Neural crest cell (in vitro differentiated cells): ENCODE results near the gene GRIA4. TPM values are rescaled to one million over a fixed set of nuclear protein-coding genes. Genes with fewer than 3 reads are reported as not detected.

Source experiments
- DNase-seq: peaks from one replicate; pipeline ENCODE4 v3.0.0; 2021; ENCODE audit warnings: low read depth, mixed read lengths, low spot score
- H3K27ac Mint-ChIP-seq: one replicate; pipeline ENCODE4 v1.8.0; 2021; ENCODE audit warnings: mild to moderate bottlenecking, mixed read lengths; ENCODE audit not compliant: unreplicated experiment
- H3K27me3 Mint-ChIP-seq: 2 replicates; pipeline ENCODE4 v1.8.0; 2021; ENCODE audit warnings: low read depth, mild to moderate bottlenecking, mixed read lengths
- H3K36me3 Mint-ChIP-seq: 2 replicates; pipeline ENCODE4 v1.8.0; 2021; ENCODE audit warnings: low read depth, mild to moderate bottlenecking, mixed read lengths
- H3K4me1 Mint-ChIP-seq: 2 replicates; pipeline ENCODE4 v1.8.0; 2021; ENCODE audit warnings: mixed read lengths
- H3K4me3 Mint-ChIP-seq: one replicate; pipeline ENCODE4 v1.8.0; 2021; ENCODE audit warnings: mild to moderate bottlenecking, mixed read lengths
- H3K9me3 Mint-ChIP-seq: 2 replicates; pipeline ENCODE4 v1.8.0; 2021; ENCODE audit warnings: mixed read lengths
- CTCF ChIP-seq: fragments of 200-600 bp; sonication (generic); conservative IDR thresholded peaks from 2 replicates; pipeline ENCODE4 v1.5.0; 2021; ENCODE audit warnings: antibody characterized with exemption, mild to moderate bottlenecking
- total RNA-seq: library from RNA; stranded (reverse); gene quantifications from 2 replicates; pipeline ENCODE4 v1.2.1, GENCODE V29; 2021

Gene GRIA4
- total RNA-seq, 1 donor from 2014 or later = 2.9 TPM

- no peak for TF ChIP-seq CTCF
- Mint-ChIP-seq H3K4me3 (no peak overlapping the region), H3K27me3 (no peaks in the 10 kb centered on the region), H3K9me3 (no peaks in the 10 kb centered on the region), H3K27ac (no peak overlapping the region), H3K4me1 (no peaks in the 10 kb centered on the region), H3K36me3 (no peaks in the 10 kb centered on the region)
- DNase-seq = no peak
These were observed 27.4 kb upstream of the GRIA4 start for GRCh38 chr11:105582497-105582896.

DNA sequence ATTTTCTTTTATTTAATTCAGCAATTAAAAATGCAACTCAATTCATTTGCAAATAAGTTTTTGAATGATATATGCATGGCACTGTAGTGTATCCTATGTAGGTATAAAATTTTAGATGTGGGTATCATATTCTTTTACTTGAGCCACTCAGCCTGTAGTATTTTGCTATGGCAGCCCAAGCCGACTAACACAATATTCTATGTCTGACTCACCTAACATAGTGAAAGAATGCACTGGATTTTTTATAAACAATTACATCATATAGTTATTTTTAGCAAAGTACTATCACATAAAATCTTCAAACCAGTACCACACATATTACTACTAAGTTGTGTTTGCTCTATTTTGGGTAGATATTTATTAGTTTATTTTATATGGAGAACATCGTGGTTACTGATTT is 21.9 kb upstream of the GRIA4 start:
- Mint-ChIP-seq H3K4me3 (no peak overlapping the region), H3K27me3 (peaks cover 3% of the 10 kb centered on the region), H3K9me3 (no peaks in the 10 kb centered on the region), H3K36me3 (no peaks in the 10 kb centered on the region), H3K4me1 (no peaks in the 10 kb centered on the region), H3K27ac (no peak overlapping the region)
- no peak for DNase-seq
- TF ChIP-seq CTCF = no peak

DNA sequence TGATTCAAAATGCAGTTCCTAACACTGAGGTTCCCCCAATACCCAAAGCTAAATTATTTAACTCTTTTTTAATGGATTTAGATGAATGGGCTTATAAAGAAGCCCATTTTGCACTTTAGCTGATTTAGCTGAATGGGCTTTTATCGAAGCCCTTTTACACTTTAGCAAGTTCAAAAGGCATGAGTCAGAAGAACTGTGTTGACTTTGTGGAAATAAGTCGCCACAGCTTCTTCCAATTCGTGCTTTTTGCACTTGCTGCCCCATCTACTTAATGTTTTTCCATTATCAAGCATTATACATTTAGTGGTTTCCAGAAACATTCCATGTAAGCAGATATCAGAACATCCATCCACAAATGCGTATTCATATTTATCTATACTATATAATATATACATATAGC is 20.5 kb upstream of the GRIA4 start:
- Mint-ChIP-seq H3K4me3 (no peak overlapping the region), H3K27me3 (peaks cover 8% of the 10 kb centered on the region), H3K36me3 (no peaks in the 10 kb centered on the region), H3K9me3 (no peaks in the 10 kb centered on the region), H3K4me1 (no peaks in the 10 kb centered on the region), H3K27ac (no peak overlapping the region)
- DNase-seq = no peak
- no peak for TF ChIP-seq CTCF

- no peaks in the 10 kb centered on the region for H3K4me1 Mint-ChIP-seq
- H3K27me3 Mint-ChIP-seq = peaks cover 12% of the 10 kb centered on the region
- no peak overlapping the region for H3K27ac Mint-ChIP-seq
- H3K9me3 Mint-ChIP-seq = no peaks in the 10 kb centered on the region
- no peak for TF ChIP-seq CTCF
- no peak overlapping the region for H3K4me3 Mint-ChIP-seq
- H3K36me3 Mint-ChIP-seq = no peaks in the 10 kb centered on the region
- no peak for DNase-seq
These were observed 17.8 kb upstream of the GRIA4 start for GRCh38 chr11:105592035-105592434.

DNA sequence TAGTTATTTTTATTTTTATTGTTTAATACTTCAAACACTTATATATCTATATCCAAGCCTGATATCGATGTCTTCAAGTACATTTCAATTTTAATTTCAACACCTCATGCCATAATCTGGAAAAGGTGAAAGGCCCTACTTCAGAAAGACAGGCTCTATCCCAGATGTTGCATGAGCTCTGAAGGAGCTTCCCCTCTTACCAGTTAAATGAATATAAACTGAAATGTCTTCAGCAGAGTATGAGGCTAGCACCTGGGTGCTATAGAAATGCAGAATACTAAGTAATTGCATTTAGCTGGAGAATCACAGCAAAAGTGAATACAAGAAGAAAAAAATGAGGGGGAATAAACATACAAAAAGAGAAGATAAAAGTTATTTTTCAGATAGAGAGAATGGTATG is 11.5 kb upstream of the GRIA4 start:
- H3K27me3 Mint-ChIP-seq = peaks cover 38% of the 10 kb centered on the region
- H3K27ac Mint-ChIP-seq = no peak overlapping the region
- no peak for DNase-seq
- no peaks in the 10 kb centered on the region for H3K9me3 Mint-ChIP-seq
- no peak overlapping the region for H3K4me3 Mint-ChIP-seq
- no peaks in the 10 kb centered on the region for H3K4me1 Mint-ChIP-seq
- no peaks in the 10 kb centered on the region for H3K36me3 Mint-ChIP-seq
- no peak for TF ChIP-seq CTCF

DNA sequence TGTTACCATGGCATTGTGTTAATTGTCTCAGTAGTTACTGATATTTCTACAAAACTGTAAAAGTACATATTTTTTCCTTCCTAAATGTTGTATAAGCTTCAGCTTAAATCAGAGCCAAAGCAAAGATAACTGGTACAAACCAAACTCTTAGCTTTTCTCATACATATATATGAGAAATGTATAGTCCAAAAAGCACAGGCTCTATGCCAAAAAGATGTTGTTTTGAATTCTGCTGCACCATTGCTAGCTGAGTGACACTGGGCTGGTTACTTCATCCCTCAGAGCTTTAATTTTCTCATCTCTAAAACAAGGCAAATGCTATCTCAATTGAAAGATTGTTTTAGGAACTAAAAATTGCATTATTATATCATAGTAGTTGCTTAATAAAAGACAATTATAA is 6.7 kb upstream of the GRIA4 start:
- no peak overlapping the region for H3K4me3 Mint-ChIP-seq
- peaks cover 54% of the 10 kb centered on the region for H3K27me3 Mint-ChIP-seq
- H3K9me3 Mint-ChIP-seq = no peaks in the 10 kb centered on the region
- no peaks in the 10 kb centered on the region for H3K4me1 Mint-ChIP-seq
- no peak for DNase-seq
- no peak for TF ChIP-seq CTCF
- H3K36me3 Mint-ChIP-seq = no peaks in the 10 kb centered on the region
- H3K27ac Mint-ChIP-seq = no peak overlapping the region
